ENCODE results near the gene MAML2.

GRCh38 chr11:96217206-96217605 lies 125.8 kb downstream of the MAML2 start:
- TF ChIP-seq POLR2AphosphoS5 (IDR thresholded peaks at IDR 0.05; ENCODE audit: low read depth, low read length) (no peak), POLR2A (IDR thresholded peaks at IDR 0.05; ENCODE audit: low read depth, low read length) (no peak)

All from GM12892 (cell line).